Transverse colon (tissue), 4 donors: Measurements from ENCODE around the gene DNAAF3. TPM values are rescaled to one million over a fixed set of nuclear protein-coding genes. Genes with fewer than 3 reads are reported as not detected.

ENCODE experiments used
- DNase-seq: peaks from one replicate; pipeline ENCODE4 v3.0.0-alpha.2; 2019
- H3K27ac ChIP-seq, 4 donors: fragments of 200-600 bp; sonication (generic); 2 replicates each; pipeline ENCODE4 v1.5.1; 2016 to 2018; ENCODE audit warnings: inconsistent platforms in 4 of 4
- H3K27me3 ChIP-seq: fragments of 200-600 bp; sonication (generic); 2 replicates; pipeline ENCODE4 v1.5.1; 2017; ENCODE audit warnings: inconsistent platforms
- H3K36me3 ChIP-seq, 4 donors: fragments of 200-600 bp; sonication (generic); 2 replicates each; pipeline ENCODE4 v1.5.1; 2017 to 2019; ENCODE audit warnings: inconsistent platforms in 4 of 4
- H3K4me1 ChIP-seq, 4 donors: fragments of 200-600 bp; sonication (generic); 2 replicates each; pipeline ENCODE4 v1.5.1; 2017 to 2020; ENCODE audit warnings: inconsistent platforms in 4 of 4
- H3K4me3 ChIP-seq, 4 donors: fragments of 200-600 bp; sonication (generic); 1 replicate in 1 of 4; 2 replicates in 3 of 4; pipeline versions ENCODE4 v1.5.1 to v1.6.1; 2017 to 2019; ENCODE audit warnings: inconsistent platforms in 4 of 4
- H3K9me3 ChIP-seq, 2 donors: fragments of 200-600 bp; sonication (generic); 2 replicates each; pipeline ENCODE4 v1.5.1; 2017 to 2019; ENCODE audit warnings: inconsistent platforms in 2 of 2
- CTCF ChIP-seq, 5 experiments: fragments of 200-600 bp in 3 of 5; fragments of 450-650 bp in 2 of 5; sonication (generic) in 3 of 5; IDR thresholded peaks; 1 replicate in 2 of 5; 2 replicates in 3 of 5; pipeline ENCODE4 v1.5.1; 2016 to 2017; ENCODE audit warnings: antibody characterized with exemption in 5 of 5, inconsistent platforms in 3 of 5, mild to moderate bottlenecking in 2 of 5, moderate library complexity in 1 of 5
- EP300 ChIP-seq: sonication (generic); formaldehyde crosslinking; IDR thresholded peaks from one replicate; pipeline ENCODE4 v1.6.1; 2017; ENCODE audit warnings: antibody characterized with exemption, low read depth
- POLR2A ChIP-seq: fragments of 450-650 bp; IDR thresholded peaks from one replicate; pipeline ENCODE4 v1.6.1; 2016; ENCODE audit warnings: antibody characterized with exemption, mild to moderate bottlenecking, moderate library complexity
- POLR2AphosphoS5 ChIP-seq, 3 donors: sonication (generic); formaldehyde crosslinking; IDR thresholded peaks; one replicate each; pipeline ENCODE4 v1.6.1; 2016; ENCODE audit warnings: antibody characterized with exemption in 3 of 3
- WGBS, 2 donors: methylation state at CpG; one replicate each; pipeline ENCODE4 v1.1.5; 2018; ENCODE audit warnings: low coverage in 1 of 2; 5-methylcytosine and 5-hydroxymethylcytosine counted together
- in situ Hi-C, 4 donors: fragments of 200-750 bp; cut with MboI; loops; one replicate each; pipeline versions ENCODE4 v1.15.0 to v1.15.1; 2017; ENCODE audit warnings: low sequenced_read_pairs in 3 of 4, low pct_ligation_motif_present in 1 of 4, low pct_unique_long_range_greater_than_20kb in 1 of 4
- intact Hi-C: fragments of 100-400 bp; cut with DNase I; formaldehyde crosslinking; loops from one replicate; pipeline ENCODE4 v1.15.1; 2023; ENCODE audit warnings: low total_unique reads
- total RNA-seq, 4 donors: library from RNA; depleted of rRNA; stranded (reverse); fragments of >200 nt; gene quantifications; one replicate each; pipeline ENCODE4 v1.1.0, GENCODE V29; 2016

The DNAAF3 gene
- total RNA-seq, 4 donors from 2014 or later, result 0.40 to 0.41 TPM; not detected in 2

GRCh38 chr19:55116859-55117662, 49.4 kb downstream of the DNAAF3 start, which contains the start of gene PPP1R12C:
Gene PPP1R12C (minus strand): TSS chr19:55117637. CDS start chr19:55117543, 94 bp downstream.
- peak; percentile 32 for DNase-seq
- no peaks in the 10 kb centered on the region for H3K27me3 ChIP-seq
- no peaks in the 10 kb centered on the region for H3K9me3 ChIP-seq
- 0 to 1% methylated on average over 1 to 27 of the region's 97 CpGs for WGBS, 2 donors
- intact Hi-C loops (loop anchor here (10.0 kb wide), 1 partner anchor 488 kb away; the partner anchor contains the start of genes ZNF524 and ZNF865), in situ Hi-C loops (no loop called here)
- peak within 1 kb of the TSS; percentile 92 to 96 (median 95) for H3K27ac ChIP-seq
- H3K4me1 ChIP-seq, result peaks cover 30 to 50% (median 45%) of the 10 kb centered on the region in 4 donors
- H3K4me3 ChIP-seq, result peak within 1 kb of the TSS; percentile 69 to 95 (median 80)
- no peaks in the 10 kb centered on the region for H3K36me3 ChIP-seq
- TF ChIP-seq POLR2AphosphoS5 (IDR thresholded peaks at IDR 0.05) (no peak), POLR2A (no peak), CTCF (IDR thresholded peaks at IDR 0.05) (no peak), EP300 (no peak)

GRCh38 chr19:55116232-55116858, 50.1 kb downstream of the DNAAF3 start:
- peaks cover 30 to 50% (median 45%) of the 10 kb centered on the region in 4 donors for H3K4me1 ChIP-seq
- H3K36me3 ChIP-seq, result no peaks in the 10 kb centered on the region
- no peaks in the 10 kb centered on the region for H3K27me3 ChIP-seq
- no peaks in the 10 kb centered on the region for H3K9me3 ChIP-seq
- TF ChIP-seq POLR2A, result peak; percentile 54
- TF ChIP-seq POLR2AphosphoS5 (IDR thresholded peaks at IDR 0.05), result peak; percentile 56 to 79 (median 59)
- TF ChIP-seq EP300, result no peak
- peak overlapping the region; percentile 69 to 95 (median 80) for H3K4me3 ChIP-seq
- DNase-seq, result peak; percentile 69
- in situ Hi-C loops (no loop called here), intact Hi-C loops (loop anchor here (10.0 kb wide), 1 partner anchor 488 kb away; the partner anchor contains the start of genes ZNF524 and ZNF865)
- 0 to 2% methylated on average over 2 to 25 of the region's 25 CpGs for WGBS, 2 donors
- peak overlapping the region; percentile 92 to 96 (median 95) for H3K27ac ChIP-seq

- WGBS, 2 donors, result 46 to 63% methylated on average over 8 to 13 of the region's 13 CpGs
- H3K4me3 ChIP-seq, result peak overlapping the region in 3 of 4 donors; percentile 69 to 95 (median 90)
- peak overlapping the region; percentile 92 to 96 (median 95) for H3K27ac ChIP-seq
- intact Hi-C loops (loop anchor here (10.0 kb wide), 1 partner anchor 489 kb away; the partner anchor contains the start of genes ZNF524 and ZNF865), in situ Hi-C loops (no loop called here)
- no peaks in the 10 kb centered on the region for H3K9me3 ChIP-seq
- TF ChIP-seq EP300 (no peak), POLR2A (no peak), CTCF (IDR thresholded peaks at IDR 0.05) (no peak)
- H3K36me3 ChIP-seq, result no peaks in the 10 kb centered on the region
- peaks cover 30 to 50% (median 45%) of the 10 kb centered on the region in 4 donors for H3K4me1 ChIP-seq
- no peaks in the 10 kb centered on the region for H3K27me3 ChIP-seq
- DNase-seq, result no peak
Measured at GRCh38 chr19:55115446-55116065, 50.9 kb downstream of the DNAAF3 start.

- DNase-seq, result no peak
- H3K27me3 ChIP-seq, result no peaks in the 10 kb centered on the region
- intact Hi-C loops (loop anchor here (10.0 kb wide), 1 partner anchor 490 kb away; the partner anchor contains the start of genes ZNF524 and ZNF865), in situ Hi-C loops (no loop called here)
- no peaks in the 10 kb centered on the region for H3K36me3 ChIP-seq
- peak overlapping the region; percentile 92 to 96 (median 95) for H3K27ac ChIP-seq
- no peaks in the 10 kb centered on the region for H3K9me3 ChIP-seq
- peaks cover 30 to 50% (median 45%) of the 10 kb centered on the region in 4 donors for H3K4me1 ChIP-seq
- TF ChIP-seq EP300 (no peak), POLR2A (no peak), POLR2AphosphoS5 (IDR thresholded peaks at IDR 0.05) (no peak), CTCF (IDR thresholded peaks at IDR 0.05) (no peak)
- 66 to 100% methylated on average over 1 to 8 of the region's 9 CpGs for WGBS, 2 donors
- H3K4me3 ChIP-seq, result peak overlapping the region in 1 of 4 donors; percentile 90
Measured at GRCh38 chr19:55114566-55115145, 51.8 kb downstream of the DNAAF3 start.
